Liver (tissue), 9 donors: Measurements from ENCODE around the gene METTL23. TPM values are rescaled to one million over a fixed set of nuclear protein-coding genes. Genes with fewer than 3 reads are reported as not detected.

Experiments used
- DNase-seq: peaks from one replicate; pipeline ENCODE4 v3.0.0-alpha.2; 2017; ENCODE audit warnings: low spot score
- H3K27ac ChIP-seq, 2 donors: one replicate each; pipeline ENCODE4 v1.7.0; 2013; ENCODE audit warnings: inconsistent platforms in 2 of 2, low read length in 2 of 2, control low read depth in 1 of 2, low read depth in 1 of 2, mild to moderate bottlenecking in 1 of 2
- H3K27me3 ChIP-seq, 4 donors: one replicate each; pipeline versions ENCODE4 v1.6.1 to v1.7.0; 2013; ENCODE audit warnings: low read length in 3 of 4, inconsistent platforms in 1 of 4, mild to moderate bottlenecking in 1 of 4, moderate library complexity in 1 of 4; ENCODE audit not compliant: control insufficient read depth in 4 of 4, insufficient read depth in 4 of 4
- H3K36me3 ChIP-seq, 4 donors: one replicate each; pipeline versions ENCODE4 v1.6.1 to v1.7.0; 2013; ENCODE audit warnings: low read length in 3 of 4, mild to moderate bottlenecking in 3 of 4, low read depth in 1 of 4, moderate library complexity in 1 of 4; ENCODE audit not compliant: control insufficient read depth in 4 of 4, insufficient read depth in 3 of 4
- H3K4me1 ChIP-seq, 4 donors: one replicate each; pipeline versions ENCODE4 v1.6.1 to v1.7.0; 2013; ENCODE audit warnings: low read length in 3 of 4, mild to moderate bottlenecking in 3 of 4, moderate library complexity in 1 of 4; ENCODE audit not compliant: control insufficient read depth in 4 of 4, insufficient read depth in 4 of 4
- H3K4me3 ChIP-seq, 3 donors: one replicate each; pipeline versions ENCODE4 v1.6.1 to v1.7.0; 2013; ENCODE audit warnings: low read length in 3 of 3, control low read depth in 1 of 3, low read depth in 1 of 3, mild to moderate bottlenecking in 1 of 3
- H3K9ac ChIP-seq, 2 donors: one replicate each; pipeline ENCODE4 v1.7.0; 2013; ENCODE audit warnings: low read length in 2 of 2, mild to moderate bottlenecking in 2 of 2, moderate library complexity in 2 of 2, control low read depth in 1 of 2, low read depth in 1 of 2
- H3K9me3 ChIP-seq, 4 donors: one replicate each; pipeline versions ENCODE4 v1.6.1 to v1.7.0; 2013; ENCODE audit warnings: low read length in 3 of 4; ENCODE audit not compliant: control insufficient read depth in 4 of 4
- EGR1 ChIP-seq, 2 donors: IDR thresholded peaks; 2 replicates each; pipeline ENCODE4 v1.6.1; 2016 to 2018; ENCODE audit warnings: antibody characterized with exemption in 2 of 2, low read depth in 2 of 2
- FOXA1 ChIP-seq: IDR thresholded peaks from 2 replicates; pipeline ENCODE4 v1.6.1; 2016; ENCODE audit warnings: antibody characterized with exemption
- FOXA2 ChIP-seq: IDR thresholded peaks from 2 replicates; pipeline ENCODE4 v1.6.1; 2016; ENCODE audit warnings: antibody characterized with exemption
- GABPA ChIP-seq, 2 donors: IDR thresholded peaks in 1 of 2; conservative IDR thresholded peaks in 1 of 2; 2 replicates each; pipeline ENCODE4 v1.6.1; 2016; ENCODE audit warnings: antibody characterized with exemption in 2 of 2, mild to moderate bottlenecking in 1 of 2, moderate library complexity in 1 of 2
- JUND ChIP-seq, 2 donors: IDR thresholded peaks; 2 replicates each; pipeline ENCODE4 v1.6.1; 2016; ENCODE audit warnings: antibody characterized with exemption in 2 of 2
- NR2F2 ChIP-seq: IDR thresholded peaks from 2 replicates; pipeline ENCODE4 v1.6.1; 2016; ENCODE audit warnings: antibody characterized with exemption
- RAD21 ChIP-seq, 2 donors: IDR thresholded peaks; 2 replicates each; pipeline ENCODE4 v1.6.1; 2016; ENCODE audit warnings: antibody characterized with exemption in 2 of 2, mild to moderate bottlenecking in 2 of 2
- RXRA ChIP-seq, 2 donors: IDR thresholded peaks; 2 replicates each; pipeline ENCODE4 v1.6.1; 2017 to 2018; ENCODE audit warnings: antibody characterized with exemption in 2 of 2, mild to moderate bottlenecking in 1 of 2
- SP1 ChIP-seq: IDR thresholded peaks from 2 replicates; pipeline ENCODE4 v1.6.1; 2018; ENCODE audit warnings: antibody characterized with exemption, mild to moderate bottlenecking
- TAF1 ChIP-seq: conservative IDR thresholded peaks from 2 replicates; pipeline ENCODE4 v1.6.1; 2016; ENCODE audit warnings: antibody characterized with exemption, mild to moderate bottlenecking
- YY1 ChIP-seq: IDR thresholded peaks from 2 replicates; pipeline ENCODE4 v1.6.1; 2016; ENCODE audit warnings: antibody characterized with exemption, mild to moderate bottlenecking
- WGBS: extraction: QIAGEN DNeasy Blood & Tissue Kit; methylation state at CpG from one replicate; pipeline ENCODE4 v1.1.7; 2013; 5-methylcytosine and 5-hydroxymethylcytosine counted together
- polyA plus RNA-seq, 2 donors: library from polyadenylated mRNA; stranded (reverse) in 1 of 2; unstranded in 1 of 2; fragments of 200-250 nt in 1 of 2; fragments of >200 nt in 1 of 2; fragmentation: Nextera tagmentation in 1 of 2; extraction: Ambion mirVana in 1 of 2; gene quantifications; one replicate each; pipeline versions ENCODE4 v1.2.1 to v1.2.3, GENCODE V29; 2013 to 2015
- total RNA-seq, 2 donors: library from RNA; depleted of rRNA; stranded (reverse); fragments of >200 nt; gene quantifications; one replicate each; pipeline ENCODE4 v1.2.3, GENCODE V29; 2014
- TF ChIP-seq, protein P1 (sequence below): IDR thresholded peaks from 2 replicates; pipeline ENCODE4 v1.6.1; 2016; ENCODE audit warnings: antibody characterized with exemption
- TF ChIP-seq, protein P2 (sequence below): IDR thresholded peaks from 2 replicates; pipeline ENCODE4 v1.6.1; 2016; ENCODE audit warnings: antibody characterized with exemption, mild to moderate bottlenecking
- TF ChIP-seq, protein P3 (sequence below): IDR thresholded peaks from 2 replicates; pipeline ENCODE4 v1.6.1; 2016; ENCODE audit warnings: antibody characterized with exemption
- TF ChIP-seq, protein P4 (sequence below): fragments of 150-350 bp; IDR thresholded peaks from 2 replicates; pipeline ENCODE4 v1.5.1; 2017; ENCODE audit warnings: improper control_type of control experiment, low read depth, low read length; ENCODE audit not compliant: missing input control
- donor health status: healthy.
- donor health status: healthy.
- donor health status: healthy.
- donor health status: healthy.
- donor health status: healthy.

The METTL23 gene
- total and polyA plus RNA-seq, 4 donors: 15.6 to 37.2 (median 22.1) TPM

DNA sequence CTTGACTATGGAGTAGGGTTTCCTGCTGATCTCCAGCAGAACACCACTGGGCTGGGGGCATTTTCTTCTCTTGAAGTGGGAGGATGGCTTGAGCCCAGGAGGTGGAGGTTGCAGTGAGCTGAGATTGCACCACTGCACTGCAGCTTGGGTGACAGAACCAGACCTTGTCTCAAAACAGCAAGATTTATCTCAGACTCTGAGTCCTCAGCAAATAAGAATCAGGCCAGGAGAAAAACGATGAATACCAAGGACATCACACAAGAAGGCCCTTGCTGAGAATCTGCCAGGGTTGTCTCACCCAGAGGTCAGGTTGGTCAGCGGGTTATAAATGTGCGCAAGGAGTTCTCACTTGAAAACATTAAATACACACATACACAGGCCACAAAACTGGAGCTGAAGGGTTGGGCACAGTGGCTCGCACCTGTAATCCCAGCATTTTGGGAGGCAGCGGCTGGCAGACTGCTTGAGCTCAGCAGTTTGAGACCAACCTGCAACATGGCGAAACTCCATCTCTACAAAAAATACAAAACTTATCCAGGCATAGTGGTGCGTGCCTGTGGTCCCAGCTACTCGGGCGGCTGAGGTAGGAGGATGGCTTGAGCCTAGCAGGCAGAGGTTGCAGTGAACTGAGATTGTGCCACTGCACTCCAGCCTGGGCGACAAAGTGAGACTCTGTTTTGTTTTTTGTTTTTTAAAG lies 23.6 kb upstream of the METTL23 start:
- H3K4me1 ChIP-seq: no peaks in the 10 kb centered on the region
- 86% methylated on average over 10 of the region's 10 CpGs for WGBS
- TF ChIP-seq, protein P1, sequence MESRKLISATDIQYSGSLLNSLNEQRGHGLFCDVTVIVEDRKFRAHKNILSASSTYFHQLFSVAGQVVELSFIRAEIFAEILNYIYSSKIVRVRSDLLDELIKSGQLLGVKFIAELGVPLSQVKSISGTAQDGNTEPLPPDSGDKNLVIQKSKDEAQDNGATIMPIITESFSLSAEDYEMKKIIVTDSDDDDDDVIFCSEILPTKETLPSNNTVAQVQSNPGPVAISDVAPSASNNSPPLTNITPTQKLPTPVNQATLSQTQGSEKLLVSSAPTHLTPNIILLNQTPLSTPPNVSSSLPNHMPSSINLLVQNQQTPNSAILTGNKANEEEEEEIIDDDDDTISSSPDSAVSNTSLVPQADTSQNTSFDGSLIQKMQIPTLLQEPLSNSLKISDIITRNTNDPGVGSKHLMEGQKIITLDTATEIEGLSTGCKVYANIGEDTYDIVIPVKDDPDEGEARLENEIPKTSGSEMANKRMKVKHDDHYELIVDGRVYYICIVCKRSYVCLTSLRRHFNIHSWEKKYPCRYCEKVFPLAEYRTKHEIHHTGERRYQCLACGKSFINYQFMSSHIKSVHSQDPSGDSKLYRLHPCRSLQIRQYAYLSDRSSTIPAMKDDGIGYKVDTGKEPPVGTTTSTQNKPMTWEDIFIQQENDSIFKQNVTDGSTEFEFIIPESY: no peak
- TF ChIP-seq EGR1 (IDR thresholded peaks at IDR 0.05; ENCODE audit: low read depth in 2 of 2) (no peak), RAD21 (IDR thresholded peaks at IDR 0.05) (no peak), FOXA1 (no peak), SP1 (no peak), NR2F2 (no peak), TAF1 (no peak), GABPA (IDR thresholded peaks at IDR 0.05 in 1 of 2, conservative IDR thresholded peaks at IDR 0.05 in 1 of 2) (no peak), JUND (IDR thresholded peaks at IDR 0.05) (no peak), YY1 (no peak)
- TF ChIP-seq, protein P2, sequence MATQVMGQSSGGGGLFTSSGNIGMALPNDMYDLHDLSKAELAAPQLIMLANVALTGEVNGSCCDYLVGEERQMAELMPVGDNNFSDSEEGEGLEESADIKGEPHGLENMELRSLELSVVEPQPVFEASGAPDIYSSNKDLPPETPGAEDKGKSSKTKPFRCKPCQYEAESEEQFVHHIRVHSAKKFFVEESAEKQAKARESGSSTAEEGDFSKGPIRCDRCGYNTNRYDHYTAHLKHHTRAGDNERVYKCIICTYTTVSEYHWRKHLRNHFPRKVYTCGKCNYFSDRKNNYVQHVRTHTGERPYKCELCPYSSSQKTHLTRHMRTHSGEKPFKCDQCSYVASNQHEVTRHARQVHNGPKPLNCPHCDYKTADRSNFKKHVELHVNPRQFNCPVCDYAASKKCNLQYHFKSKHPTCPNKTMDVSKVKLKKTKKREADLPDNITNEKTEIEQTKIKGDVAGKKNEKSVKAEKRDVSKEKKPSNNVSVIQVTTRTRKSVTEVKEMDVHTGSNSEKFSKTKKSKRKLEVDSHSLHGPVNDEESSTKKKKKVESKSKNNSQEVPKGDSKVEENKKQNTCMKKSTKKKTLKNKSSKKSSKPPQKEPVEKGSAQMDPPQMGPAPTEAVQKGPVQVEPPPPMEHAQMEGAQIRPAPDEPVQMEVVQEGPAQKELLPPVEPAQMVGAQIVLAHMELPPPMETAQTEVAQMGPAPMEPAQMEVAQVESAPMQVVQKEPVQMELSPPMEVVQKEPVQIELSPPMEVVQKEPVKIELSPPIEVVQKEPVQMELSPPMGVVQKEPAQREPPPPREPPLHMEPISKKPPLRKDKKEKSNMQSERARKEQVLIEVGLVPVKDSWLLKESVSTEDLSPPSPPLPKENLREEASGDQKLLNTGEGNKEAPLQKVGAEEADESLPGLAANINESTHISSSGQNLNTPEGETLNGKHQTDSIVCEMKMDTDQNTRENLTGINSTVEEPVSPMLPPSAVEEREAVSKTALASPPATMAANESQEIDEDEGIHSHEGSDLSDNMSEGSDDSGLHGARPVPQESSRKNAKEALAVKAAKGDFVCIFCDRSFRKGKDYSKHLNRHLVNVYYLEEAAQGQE: no peak
- TF ChIP-seq, protein P3, sequence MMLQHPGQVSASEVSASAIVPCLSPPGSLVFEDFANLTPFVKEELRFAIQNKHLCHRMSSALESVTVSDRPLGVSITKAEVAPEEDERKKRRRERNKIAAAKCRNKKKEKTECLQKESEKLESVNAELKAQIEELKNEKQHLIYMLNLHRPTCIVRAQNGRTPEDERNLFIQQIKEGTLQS: no peak

DNA sequence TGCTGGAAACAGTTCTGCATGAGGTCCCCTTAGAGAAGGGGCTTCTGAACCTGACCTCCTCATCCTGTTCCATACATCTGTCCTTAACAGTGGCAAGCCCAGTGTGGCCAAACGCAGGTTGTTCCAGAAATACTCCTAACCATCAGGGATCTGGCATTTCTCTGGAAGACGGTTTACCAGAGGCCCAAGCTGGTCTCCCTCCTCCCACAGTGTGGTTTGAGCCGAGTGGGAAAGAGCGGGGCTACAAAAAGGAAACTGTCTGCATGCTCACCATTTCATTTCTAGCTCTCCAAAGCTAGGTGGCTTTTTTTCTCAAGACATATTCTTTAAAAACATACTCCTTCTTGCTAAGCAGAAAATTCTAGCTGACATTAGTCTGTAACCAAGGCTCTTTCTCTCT lies 21.8 kb upstream of the METTL23 start:
- 73% methylated on average over 4 of the region's 4 CpGs for WGBS
- no peaks in the 10 kb centered on the region for H3K4me1 ChIP-seq

More for the DNA sequence above, 23.6 kb upstream of the METTL23 start:
- Histone ChIP-seq H3K9me3 (no peaks in the 10 kb centered on the region), H3K9ac (no peak overlapping the region), H3K36me3 (no peaks in the 10 kb centered on the region), H3K27me3 (no peaks in the 10 kb centered on the region), H3K27ac (no peak overlapping the region), H3K4me3 (no peak overlapping the region)
- no peak for DNase-seq

More for the DNA sequence above, 21.8 kb upstream of the METTL23 start:
- no peaks in the 10 kb centered on the region for H3K27me3 ChIP-seq
- H3K9ac ChIP-seq: no peak overlapping the region
- H3K4me3 ChIP-seq: no peak overlapping the region
- H3K9me3 ChIP-seq: no peaks in the 10 kb centered on the region
- no peak for DNase-seq
- TF ChIP-seq EGR1 (IDR thresholded peaks at IDR 0.05; ENCODE audit: low read depth in 2 of 2) (no peak), JUND (IDR thresholded peaks at IDR 0.05) (no peak), RXRA (IDR thresholded peaks at IDR 0.05) (no peak), NR2F2 (no peak), FOXA2 (no peak)
- TF ChIP-seq, protein P4, sequence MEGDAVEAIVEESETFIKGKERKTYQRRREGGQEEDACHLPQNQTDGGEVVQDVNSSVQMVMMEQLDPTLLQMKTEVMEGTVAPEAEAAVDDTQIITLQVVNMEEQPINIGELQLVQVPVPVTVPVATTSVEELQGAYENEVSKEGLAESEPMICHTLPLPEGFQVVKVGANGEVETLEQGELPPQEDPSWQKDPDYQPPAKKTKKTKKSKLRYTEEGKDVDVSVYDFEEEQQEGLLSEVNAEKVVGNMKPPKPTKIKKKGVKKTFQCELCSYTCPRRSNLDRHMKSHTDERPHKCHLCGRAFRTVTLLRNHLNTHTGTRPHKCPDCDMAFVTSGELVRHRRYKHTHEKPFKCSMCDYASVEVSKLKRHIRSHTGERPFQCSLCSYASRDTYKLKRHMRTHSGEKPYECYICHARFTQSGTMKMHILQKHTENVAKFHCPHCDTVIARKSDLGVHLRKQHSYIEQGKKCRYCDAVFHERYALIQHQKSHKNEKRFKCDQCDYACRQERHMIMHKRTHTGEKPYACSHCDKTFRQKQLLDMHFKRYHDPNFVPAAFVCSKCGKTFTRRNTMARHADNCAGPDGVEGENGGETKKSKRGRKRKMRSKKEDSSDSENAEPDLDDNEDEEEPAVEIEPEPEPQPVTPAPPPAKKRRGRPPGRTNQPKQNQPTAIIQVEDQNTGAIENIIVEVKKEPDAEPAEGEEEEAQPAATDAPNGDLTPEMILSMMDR: no peak
- TF ChIP-seq, protein P1: no peak
- H3K27ac ChIP-seq: no peak overlapping the region
- H3K36me3 ChIP-seq: no peaks in the 10 kb centered on the region
